ENCODE results near the gene MAPK10. TPM values are rescaled to one million over a fixed set of nuclear protein-coding genes. Genes with fewer than 3 reads are reported as not detected.
A peak's percentile ranks its signal among the peaks of the same experiment; 100 is the strongest.

Gene MAPK10
- total and polyA plus RNA-seq, 4 donors: 3.3 to 109 (median 24.5) TPM

- no peaks in the 10 kb centered on the region for H3K27me3 ChIP-seq (ENCODE audit: control insufficient read depth in 3 of 3, insufficient read depth in 3 of 3, low read length in 2 of 3)
- H3K4me3 ChIP-seq: no peak overlapping the region
- no peak overlapping the region for H3K27ac ChIP-seq (ENCODE audit: low read depth in 1 of 2, low read length in 1 of 2)
- no peaks in the 10 kb centered on the region for H3K36me3 ChIP-seq (ENCODE audit: control insufficient read depth in 4 of 4, insufficient read depth in 4 of 4, low read length in 4 of 4)
- TF ChIP-seq, protein P1, sequence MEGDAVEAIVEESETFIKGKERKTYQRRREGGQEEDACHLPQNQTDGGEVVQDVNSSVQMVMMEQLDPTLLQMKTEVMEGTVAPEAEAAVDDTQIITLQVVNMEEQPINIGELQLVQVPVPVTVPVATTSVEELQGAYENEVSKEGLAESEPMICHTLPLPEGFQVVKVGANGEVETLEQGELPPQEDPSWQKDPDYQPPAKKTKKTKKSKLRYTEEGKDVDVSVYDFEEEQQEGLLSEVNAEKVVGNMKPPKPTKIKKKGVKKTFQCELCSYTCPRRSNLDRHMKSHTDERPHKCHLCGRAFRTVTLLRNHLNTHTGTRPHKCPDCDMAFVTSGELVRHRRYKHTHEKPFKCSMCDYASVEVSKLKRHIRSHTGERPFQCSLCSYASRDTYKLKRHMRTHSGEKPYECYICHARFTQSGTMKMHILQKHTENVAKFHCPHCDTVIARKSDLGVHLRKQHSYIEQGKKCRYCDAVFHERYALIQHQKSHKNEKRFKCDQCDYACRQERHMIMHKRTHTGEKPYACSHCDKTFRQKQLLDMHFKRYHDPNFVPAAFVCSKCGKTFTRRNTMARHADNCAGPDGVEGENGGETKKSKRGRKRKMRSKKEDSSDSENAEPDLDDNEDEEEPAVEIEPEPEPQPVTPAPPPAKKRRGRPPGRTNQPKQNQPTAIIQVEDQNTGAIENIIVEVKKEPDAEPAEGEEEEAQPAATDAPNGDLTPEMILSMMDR (IDR thresholded peaks at IDR 0.05; ENCODE audit: control extremely low read depth, extremely low read depth): no peak
- H3K9ac ChIP-seq (ENCODE audit: insufficient read depth in 1 of 2, low read length in 2 of 2): no peak overlapping the region
- H3K4me1 ChIP-seq (ENCODE audit: control insufficient read depth in 5 of 5, insufficient read depth in 5 of 5, low read length in 5 of 5): no peaks in the 10 kb centered on the region
- WGBS, 2 donors: 92 to 96% methylated on average over 2 of the region's 2 CpGs
- DNase-seq (no peak), ATAC-seq (ENCODE audit: insufficient read depth, low FRiP score) (no peak)
- H3K9me3 ChIP-seq (ENCODE audit: control insufficient read depth in 4 of 4, insufficient read depth in 3 of 4, low read length in 3 of 4): no peaks in the 10 kb centered on the region
Observed at GRCh38 chr4:86131456-86131855, 228.4 kb downstream of the MAPK10 start.

DNA sequence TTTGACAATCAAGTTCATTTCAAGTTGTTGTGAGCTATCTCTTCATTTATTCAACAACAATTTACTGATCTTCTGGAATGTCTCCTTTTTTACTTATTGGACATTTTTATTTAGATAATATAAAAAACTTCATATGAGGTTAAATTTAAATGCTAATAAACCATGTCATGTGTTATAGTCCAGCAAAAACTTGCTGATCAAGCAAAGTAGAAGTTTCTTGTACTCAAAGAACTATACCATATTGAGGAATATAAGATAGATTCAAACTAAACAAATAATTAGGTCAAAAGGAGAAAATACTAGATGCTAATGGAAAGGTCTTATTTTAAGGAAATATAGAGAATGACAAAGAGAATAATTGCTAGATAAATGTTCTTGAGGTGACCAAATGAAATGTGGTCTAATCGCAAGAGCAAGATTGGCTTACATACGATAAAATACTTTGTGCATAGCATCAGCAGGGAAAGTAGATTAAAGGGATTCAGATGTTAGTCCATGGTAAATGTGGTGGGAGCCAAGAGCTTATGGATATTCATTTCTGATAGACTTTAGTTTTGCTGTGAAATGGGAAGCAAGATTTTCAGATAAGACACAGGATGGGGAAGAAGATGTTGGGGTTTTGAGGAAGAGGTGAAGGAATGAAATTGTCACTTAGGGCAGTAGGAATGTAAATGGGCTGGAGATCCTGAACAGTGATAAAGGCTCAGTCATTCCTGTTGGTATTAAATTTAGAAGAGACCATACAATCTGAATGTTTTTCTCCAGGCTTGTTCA is 229.5 kb downstream of the MAPK10 start:
- TF ChIP-seq, protein P1 (IDR thresholded peaks at IDR 0.05; ENCODE audit: control extremely low read depth, extremely low read depth): no peak
- no peaks in the 10 kb centered on the region for H3K36me3 ChIP-seq (ENCODE audit: control insufficient read depth in 4 of 4, insufficient read depth in 4 of 4, low read length in 4 of 4)
- no peak overlapping the region for H3K4me3 ChIP-seq
- no peak for ATAC-seq (ENCODE audit: insufficient read depth, low FRiP score)
- no peak overlapping the region for H3K9ac ChIP-seq (ENCODE audit: insufficient read depth in 1 of 2, low read length in 2 of 2)
- H3K4me1 ChIP-seq (ENCODE audit: control insufficient read depth in 5 of 5, insufficient read depth in 5 of 5, low read length in 5 of 5): no peaks in the 10 kb centered on the region
- 95 to 97% methylated on average over 2 of the region's 2 CpGs for WGBS, 2 donors
- H3K27ac ChIP-seq (ENCODE audit: low read depth in 1 of 2, low read length in 1 of 2): no peak overlapping the region
- no peaks in the 10 kb centered on the region for H3K9me3 ChIP-seq (ENCODE audit: control insufficient read depth in 4 of 4, insufficient read depth in 3 of 4, low read length in 3 of 4)
- no peak for DNase-seq
- no peaks in the 10 kb centered on the region for H3K27me3 ChIP-seq (ENCODE audit: control insufficient read depth in 3 of 3, insufficient read depth in 3 of 3, low read length in 2 of 3)

- H3K9ac ChIP-seq (ENCODE audit: insufficient read depth in 1 of 2, low read length in 2 of 2): no peak overlapping the region
- ATAC-seq (ENCODE audit: insufficient read depth, low FRiP score) (no peak), DNase-seq (no peak)
- no peaks in the 10 kb centered on the region for H3K9me3 ChIP-seq (ENCODE audit: control insufficient read depth in 4 of 4, insufficient read depth in 3 of 4, low read length in 3 of 4)
- H3K36me3 ChIP-seq (ENCODE audit: control insufficient read depth in 4 of 4, insufficient read depth in 4 of 4, low read length in 4 of 4): no peaks in the 10 kb centered on the region
- H3K27ac ChIP-seq (ENCODE audit: low read depth in 1 of 2, low read length in 1 of 2): no peak overlapping the region
- no peaks in the 10 kb centered on the region for H3K4me1 ChIP-seq (ENCODE audit: control insufficient read depth in 5 of 5, insufficient read depth in 5 of 5, low read length in 5 of 5)
- 40 to 54% methylated on average over 2 of the region's 2 CpGs for WGBS, 2 donors
- H3K27me3 ChIP-seq (ENCODE audit: control insufficient read depth in 3 of 3, insufficient read depth in 3 of 3, low read length in 2 of 3): no peaks in the 10 kb centered on the region
- TF ChIP-seq, protein P1 (IDR thresholded peaks at IDR 0.05; ENCODE audit: control extremely low read depth, extremely low read depth): no peak
- H3K4me3 ChIP-seq: no peak overlapping the region
Observed at GRCh38 chr4:86129546-86129945, 230.3 kb downstream of the MAPK10 start.

GRCh38 chr4:86122404-86122803 is 237.4 kb downstream of the MAPK10 start:
- ATAC-seq (ENCODE audit: insufficient read depth, low FRiP score): no peak
- no peaks in the 10 kb centered on the region for H3K9me3 ChIP-seq (ENCODE audit: control insufficient read depth in 4 of 4, insufficient read depth in 3 of 4, low read length in 3 of 4)
- no peak overlapping the region for H3K4me3 ChIP-seq
- no peaks in the 10 kb centered on the region for H3K36me3 ChIP-seq (ENCODE audit: control insufficient read depth in 4 of 4, insufficient read depth in 4 of 4, low read length in 4 of 4)
- peaks cover 0 to 9% (median 0%) of the 10 kb centered on the region in 5 donors for H3K4me1 ChIP-seq (ENCODE audit: control insufficient read depth in 5 of 5, insufficient read depth in 5 of 5, low read length in 5 of 5)
- no peak overlapping the region for H3K27ac ChIP-seq (ENCODE audit: low read depth in 1 of 2, low read length in 1 of 2)
- H3K9ac ChIP-seq (ENCODE audit: insufficient read depth in 1 of 2, low read length in 2 of 2): no peak overlapping the region
- DNase-seq: peak in 1 of 3 donors; percentile 12
- TF ChIP-seq, protein P1 (IDR thresholded peaks at IDR 0.05; ENCODE audit: control extremely low read depth, extremely low read depth): no peak
- H3K27me3 ChIP-seq (ENCODE audit: control insufficient read depth in 3 of 3, insufficient read depth in 3 of 3, low read length in 2 of 3): no peaks in the 10 kb centered on the region
